Heart left ventricle (tissue), 13 donors: Measurements from ENCODE around the gene ZNF789.

Source experiments
- CTCF ChIP-seq, 12 donors: fragments of 200-600 bp; sonication (generic) in 4 of 12; IDR thresholded peaks; one replicate each; pipeline versions ENCODE4 v1.5.0 to v1.8.0; 2018 to 2022; ENCODE audit warnings: antibody characterized with exemption in 12 of 12, mild to moderate bottlenecking in 5 of 12
- POLR2A ChIP-seq, 2 donors: fragments of 450-650 bp; IDR thresholded peaks; one replicate each; pipeline ENCODE4 v1.6.1; 2017; ENCODE audit warnings: antibody characterized with exemption in 2 of 2, mild to moderate bottlenecking in 2 of 2, moderate library complexity in 2 of 2
- donor health status: ischemic (EF 13 %, LVEDD 7.1; RV severe dilation, severe dysfunction).
- donor health status: DM: no; HTN: yes; CAD: no.
- donor health status: DM: no; HTN: no; CAD: no.
- donor health status: ischemic (EF 25% LVEDD 6.9; RV normal size, moderate dysfunction).
- donor health status: ischemic (EF 25% LVEDD 5.7; RV mildly dilated, moderate dysfunction).
- donor health status: ischemic (EF 35%, LVEDD 5.7; RV mildly dilated, moderate dysfunction).
- donor health status: nonischemic (EF 11% LVEDD 7.7; RV severe dilation, severe dysfunction).
- donor health status: DM: yes; HTN: yes; CAD: no.
- donor health status: PGD.
- donor health status: ischemic (EF 29% LVEDD 5.4; RV normal size, mild dysfunction).
- donor health status: nonischemic (EF 23%, LVEDD 6.1; RV moderate dilation, normal function).

- TF ChIP-seq CTCF (IDR thresholded peaks at IDR 0.05) (no peak), POLR2A (IDR thresholded peaks at IDR 0.05) (no peak)
Measured at GRCh38 chr7:99493823-99494222, 21.1 kb downstream of the ZNF789 start.
